GM23248 (cell line): Measurements from ENCODE around the gene HEMGN.

Experiments
- EZH2 ChIP-seq: fragments of 200-600 bp; sonication (generic); IDR thresholded peaks from 2 replicates; pipeline ENCODE4 v1.6.1; 2018; ENCODE audit warnings: antibody characterized with exemption, mild to moderate bottlenecking; ENCODE audit not compliant: insufficient read depth, poor library complexity, severe bottlenecking
- EZH2phosphoT487 ChIP-seq: fragments of 200-600 bp; sonication (generic); IDR thresholded peaks from 2 replicates; pipeline ENCODE4 v1.6.1; 2018; ENCODE audit warnings: antibody characterized with exemption, moderate library complexity, mild to moderate bottlenecking, low read depth; ENCODE audit not compliant: insufficient read depth

DNA sequence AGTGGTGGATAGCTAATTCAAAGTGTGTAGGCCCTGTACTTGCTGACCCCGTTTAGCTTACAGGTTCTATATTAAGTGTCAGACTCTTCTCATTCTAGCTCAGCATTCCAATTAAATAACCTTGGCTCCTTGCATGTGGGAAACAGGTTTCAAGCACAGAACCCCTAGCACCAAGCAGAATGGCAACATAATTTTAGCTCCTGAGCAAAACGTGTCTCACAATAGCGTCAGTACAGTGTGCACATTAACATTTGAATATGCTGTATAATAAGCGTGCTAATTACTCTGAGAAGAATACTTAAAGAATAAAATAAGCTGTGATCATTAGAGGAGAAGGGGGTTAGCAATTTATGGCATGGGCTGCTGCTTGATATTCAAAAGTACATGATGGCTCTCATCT lies 24.2 kb upstream of the HEMGN start:
- TF ChIP-seq EZH2: no peak
- no peak for TF ChIP-seq EZH2phosphoT487
